BLaER1 (cell line): ENCODE measurements around the gene DENND1B.
"Not testable (repeated sequence)": the region's sequence is repeated elsewhere in the genome, so short reads cannot be mapped to it uniquely, and the experiment has no call there.

Experiments used
- H3K27ac ChIP-seq: shearing (Covaris generic); formaldehyde crosslinking; 2 replicates; pipeline ENCODE4 v1.8.1; 2022
- H3K27me3 ChIP-seq: shearing (Covaris generic); formaldehyde crosslinking; 2 replicates; pipeline ENCODE4 v1.8.1; 2022
- H3K36me3 ChIP-seq: shearing (Covaris generic); formaldehyde crosslinking; 2 replicates; pipeline ENCODE4 v1.8.1; 2022
- H3K4me1 ChIP-seq: shearing (Covaris generic); formaldehyde crosslinking; 2 replicates; pipeline ENCODE4 v1.8.1; 2022
- H3K4me2 ChIP-seq: shearing (Covaris generic); formaldehyde crosslinking; 2 replicates; pipeline ENCODE4 v1.8.1; 2022
- H3K4me3 ChIP-seq: shearing (Covaris generic); formaldehyde crosslinking; 2 replicates; pipeline ENCODE4 v1.8.1; 2022
- H3K9ac ChIP-seq: shearing (Covaris generic); formaldehyde crosslinking; 2 replicates; pipeline ENCODE4 v1.8.1; 2022
- H3K9me3 ChIP-seq: shearing (Covaris generic); formaldehyde crosslinking; 2 replicates; pipeline ENCODE4 v1.8.1; 2022
- H4K20me1 ChIP-seq: shearing (Covaris generic); formaldehyde crosslinking; 2 replicates; pipeline ENCODE4 v1.8.1; 2022
- Cebpa-rat ChIP-seq: shearing (Covaris generic); IDR thresholded peaks from 2 replicates; pipeline ENCODE4 v1.8.1; 2022

DENND1B gene

GRCh38 chr1:197546989-197547388 is 228.3 kb downstream of the DENND1B start:
- Histone ChIP-seq H4K20me1 (no peaks in the 10 kb centered on the region), H3K27ac (no peak overlapping the region), H3K4me2 (no peak overlapping the region), H3K27me3 (no peaks in the 10 kb centered on the region), H3K4me3 (no peak overlapping the region), H3K36me3 (no peaks in the 10 kb centered on the region), H3K4me1 (no peaks in the 10 kb centered on the region), H3K9ac (no peak overlapping the region), H3K9me3 (no peaks in the 10 kb centered on the region)
- no peak for TF ChIP-seq Cebpa-rat

DNA sequence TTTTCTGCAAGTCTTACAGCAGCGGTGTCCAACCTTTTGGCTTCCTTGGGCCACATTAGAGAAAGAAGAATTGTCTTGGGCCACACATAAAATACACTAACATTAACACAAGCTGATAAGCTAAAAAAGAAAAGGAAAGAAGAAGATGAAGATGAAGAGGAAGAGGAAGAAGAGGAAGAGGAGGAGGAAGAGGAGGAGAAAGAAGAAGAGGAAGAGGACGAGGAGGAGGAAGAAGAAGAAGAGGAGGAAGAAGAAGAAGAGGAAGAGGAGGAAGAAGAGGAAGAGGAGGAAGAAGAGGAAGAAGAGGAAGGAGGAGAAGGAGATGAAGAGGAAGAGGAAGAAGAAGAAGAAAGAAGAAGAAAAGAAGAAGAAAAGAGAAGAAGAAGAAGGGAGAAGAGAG is 230.7 kb downstream of the DENND1B start:
- Histone ChIP-seq H3K4me3 (no peak overlapping the region), H3K4me2 (no peak overlapping the region), H3K9ac (no peak overlapping the region), H3K36me3 (no peaks in the 10 kb centered on the region), H4K20me1 (no peaks in the 10 kb centered on the region), H3K4me1 (no peaks in the 10 kb centered on the region), H3K27ac (no peak overlapping the region), H3K27me3 (no peaks in the 10 kb centered on the region), H3K9me3 (no peaks in the 10 kb centered on the region)
- no peak for TF ChIP-seq Cebpa-rat

- Histone ChIP-seq H3K4me1 (no peaks in the 10 kb centered on the region), H3K9me3 (no peaks in the 10 kb centered on the region), H3K9ac (no peak overlapping the region), H3K27me3 (no peaks in the 10 kb centered on the region), H3K36me3 (no peaks in the 10 kb centered on the region), H3K4me3 (no peak overlapping the region), H4K20me1 (no peaks in the 10 kb centered on the region), H3K27ac (no peak overlapping the region), H3K4me2 (no peak overlapping the region)
- no peak for TF ChIP-seq Cebpa-rat
Observed at GRCh38 chr1:197544130-197544529, 231.2 kb downstream of the DENND1B start.

DNA sequence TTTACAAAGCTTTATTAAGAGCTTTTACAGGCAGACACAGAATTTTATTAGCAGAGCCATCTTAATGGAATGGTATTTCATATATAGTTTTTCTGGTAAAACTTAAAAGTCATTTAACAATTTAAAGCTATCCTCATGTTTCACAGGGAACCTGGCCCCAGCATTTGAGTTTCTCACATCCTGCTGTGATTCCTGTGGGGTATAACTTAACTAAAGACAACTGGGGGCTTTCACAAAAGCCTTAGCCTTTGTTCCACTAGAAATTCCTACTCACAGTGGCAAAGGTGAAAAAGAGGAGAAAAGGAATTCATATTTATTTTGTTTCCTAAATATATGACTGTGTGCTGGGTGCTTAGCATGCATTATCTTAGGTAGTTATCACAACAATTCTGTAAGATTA is 233.9 kb downstream of the DENND1B start:
- Histone ChIP-seq H3K4me3 (no peak overlapping the region), H3K27ac (no peak overlapping the region), H3K4me1 (no peaks in the 10 kb centered on the region), H3K36me3 (no peaks in the 10 kb centered on the region), H3K9ac (no peak overlapping the region), H4K20me1 (no peaks in the 10 kb centered on the region), H3K9me3 (no peaks in the 10 kb centered on the region), H3K27me3 (no peaks in the 10 kb centered on the region), H3K4me2 (no peak overlapping the region)
- no peak for TF ChIP-seq Cebpa-rat

DNA sequence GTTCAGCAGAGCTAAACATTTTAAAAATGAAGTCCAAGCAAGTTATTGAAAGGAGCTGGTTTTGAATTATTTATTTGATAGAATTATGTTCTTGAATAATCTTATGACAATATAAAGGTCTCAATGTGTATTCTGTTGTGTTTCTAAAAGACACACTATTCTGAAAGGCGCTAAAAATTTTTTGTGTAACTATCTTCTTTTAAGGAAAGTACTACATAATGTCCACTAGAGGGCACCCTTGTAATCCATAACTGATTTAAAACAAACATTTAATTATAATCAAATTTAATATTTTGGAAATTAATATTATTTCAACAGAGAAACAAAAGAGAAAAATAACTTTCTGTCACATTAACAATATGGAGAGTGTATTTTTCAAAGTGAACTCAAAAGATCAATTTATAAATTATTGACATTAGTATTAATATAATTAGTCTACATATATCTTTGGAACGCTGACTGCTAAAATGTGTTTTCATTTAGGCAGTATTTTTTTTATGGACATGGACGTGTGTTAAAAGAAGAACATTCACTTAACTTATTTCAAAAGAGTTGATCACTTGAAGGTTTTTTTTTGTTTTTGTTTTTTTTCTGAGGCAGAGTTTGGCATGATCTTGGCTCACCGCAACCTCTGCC is 248.4 kb downstream of the DENND1B start:
- no peak overlapping the region for H3K4me2 ChIP-seq
- H3K4me1 ChIP-seq: no peaks in the 10 kb centered on the region
- no peak overlapping the region for H3K27ac ChIP-seq
- no peaks in the 10 kb centered on the region for H4K20me1 ChIP-seq
- no peaks in the 10 kb centered on the region for H3K9me3 ChIP-seq
- H3K9ac ChIP-seq: no peak overlapping the region
- no peak for TF ChIP-seq Cebpa-rat
- no peaks in the 10 kb centered on the region for H3K36me3 ChIP-seq
- no peak overlapping the region for H3K4me3 ChIP-seq
- no peaks in the 10 kb centered on the region for H3K27me3 ChIP-seq

DNA sequence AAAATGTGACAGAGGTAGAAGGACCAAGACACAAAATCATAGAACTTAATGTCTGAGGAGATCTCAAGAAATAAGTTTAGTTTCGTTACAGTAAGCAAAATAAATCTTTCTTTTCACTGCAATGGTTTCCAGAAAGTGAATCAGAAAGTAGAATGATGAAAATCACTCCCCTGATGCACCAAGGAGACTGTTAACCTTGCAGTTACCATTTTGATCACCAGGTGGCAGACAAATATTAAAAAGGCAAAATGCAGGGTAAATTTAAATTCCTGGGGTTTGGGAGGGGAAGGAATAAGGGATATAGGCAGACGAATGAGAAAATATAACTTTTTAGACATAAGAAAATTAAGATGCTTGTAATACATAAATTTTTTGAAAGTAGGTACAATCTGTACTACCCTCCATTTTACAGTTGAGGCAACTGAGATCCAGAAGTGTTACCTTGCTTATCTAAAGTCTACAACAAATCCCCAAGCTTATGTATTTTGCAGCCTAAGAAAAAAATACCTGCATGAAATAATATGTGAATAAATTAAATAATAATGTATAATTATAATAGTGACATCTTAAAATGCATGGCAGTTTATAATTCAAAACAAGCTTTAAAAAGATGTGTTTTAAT is 254.1 kb downstream of the DENND1B start:
- TF ChIP-seq Cebpa-rat: no peak

GRCh38 chr1:197519741-197520334 is 255.4 kb downstream of the DENND1B start:
- H3K9ac ChIP-seq: no peak overlapping the region
- no peak for TF ChIP-seq Cebpa-rat
- no peaks in the 10 kb centered on the region for H3K27me3 ChIP-seq
- no peak overlapping the region for H3K4me3 ChIP-seq
- no peaks in the 10 kb centered on the region for H3K9me3 ChIP-seq
- H3K27ac ChIP-seq: no peak overlapping the region
- no peaks in the 10 kb centered on the region for H3K36me3 ChIP-seq
- H4K20me1 ChIP-seq: no peaks in the 10 kb centered on the region
- H3K4me2 ChIP-seq: no peak overlapping the region
- H3K4me1 ChIP-seq: no peaks in the 10 kb centered on the region

More for the DNA sequence above, 254.1 kb downstream of the DENND1B start:
- H3K4me2 ChIP-seq: no peak overlapping the region
- H3K9ac ChIP-seq: no peak overlapping the region
- H3K36me3 ChIP-seq: no peaks in the 10 kb centered on the region
- H3K4me3 ChIP-seq: no peak overlapping the region
- H3K27me3 ChIP-seq: no peaks in the 10 kb centered on the region
- no peaks in the 10 kb centered on the region for H3K9me3 ChIP-seq
- no peaks in the 10 kb centered on the region for H4K20me1 ChIP-seq
- H3K4me1 ChIP-seq: no peaks in the 10 kb centered on the region
- H3K27ac ChIP-seq: no peak overlapping the region

DNA sequence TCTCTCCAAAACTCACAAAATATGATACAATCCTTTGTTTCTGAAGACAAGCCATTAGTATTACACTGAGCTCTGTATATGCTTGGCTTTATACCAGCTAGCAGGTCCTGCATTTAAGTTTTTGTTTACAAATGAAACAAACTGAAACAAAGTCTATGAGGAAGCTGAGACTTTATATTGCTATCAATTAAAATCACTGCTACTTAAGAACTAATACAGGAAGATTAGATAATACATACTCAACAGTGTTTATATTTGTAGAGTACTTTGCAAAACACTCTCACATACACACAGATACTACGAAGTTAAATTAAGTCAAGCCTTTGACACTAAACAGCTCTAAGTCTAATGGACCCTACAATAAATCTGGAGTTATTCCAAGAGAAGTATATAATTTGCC is 259.9 kb downstream of the DENND1B start:
- no peak for TF ChIP-seq Cebpa-rat
- Histone ChIP-seq H3K27me3 (no peaks in the 10 kb centered on the region), H3K4me3 (no peak overlapping the region), H3K36me3 (0 out of 2 replicates have a peak, but pooled peaks cover 3% of the 10 kb centered on the region), H3K27ac (no peak overlapping the region), H4K20me1 (no peaks in the 10 kb centered on the region), H3K9me3 (no peaks in the 10 kb centered on the region), H3K4me1 (no peaks in the 10 kb centered on the region), H3K4me2 (no peak overlapping the region), H3K9ac (no peak overlapping the region)

- TF ChIP-seq Cebpa-rat: no peak
- Histone ChIP-seq H3K27ac (no peak overlapping the region), H3K9me3 (no peaks in the 10 kb centered on the region), H3K4me2 (no peak overlapping the region), H3K27me3 (no peaks in the 10 kb centered on the region), H3K9ac (no peak overlapping the region), H3K4me1 (no peaks in the 10 kb centered on the region), H4K20me1 (no peaks in the 10 kb centered on the region), H3K4me3 (no peak overlapping the region), H3K36me3 (0 out of 2 replicates have a peak, but pooled peaks cover 4% of the 10 kb centered on the region)
Observed at GRCh38 chr1:197510691-197511378, 264.4 kb downstream of the DENND1B start.

DNA sequence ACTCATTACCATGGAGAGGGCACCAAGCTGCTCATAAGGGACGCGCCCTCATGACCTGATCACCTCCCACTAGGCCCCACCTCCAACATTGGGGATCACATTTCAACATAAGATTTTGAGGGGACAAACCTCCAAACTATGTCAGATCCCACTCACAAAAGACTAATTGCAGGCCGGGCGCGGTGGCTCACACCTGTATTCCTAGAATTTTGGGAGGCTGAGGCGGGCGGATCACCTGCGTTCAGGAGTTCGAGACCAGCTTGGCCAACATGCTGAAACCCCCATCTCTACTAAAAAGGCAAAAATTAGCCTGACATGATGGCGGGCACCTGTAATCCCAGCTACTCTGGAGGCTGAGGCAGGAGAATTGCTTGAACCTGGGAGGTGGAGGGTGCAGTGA is 278.6 kb downstream of the DENND1B start:
- H3K36me3 ChIP-seq: no peaks in the 10 kb centered on the region
- no peak overlapping the region for H3K27ac ChIP-seq
- H4K20me1 ChIP-seq: no peaks in the 10 kb centered on the region
- no peak for TF ChIP-seq Cebpa-rat
- H3K9ac ChIP-seq: no peak overlapping the region
- H3K9me3 ChIP-seq: no peaks in the 10 kb centered on the region
- no peak overlapping the region for H3K4me2 ChIP-seq
- no peak overlapping the region for H3K4me3 ChIP-seq
- H3K27me3 ChIP-seq: no peaks in the 10 kb centered on the region
- no peaks in the 10 kb centered on the region for H3K4me1 ChIP-seq

- not testable (repeated sequence) for H3K27me3 ChIP-seq, H3K9me3 ChIP-seq, H3K36me3 ChIP-seq, H3K4me2 ChIP-seq, H3K4me1 ChIP-seq, H3K4me3 ChIP-seq, H4K20me1 ChIP-seq, H3K9ac ChIP-seq, H3K27ac ChIP-seq
Observed at GRCh38 chr1:197491505-197491904, 283.8 kb downstream of the DENND1B start.
